Sigmoid colon (tissue), 4 donors: ENCODE measurements around the gene DARS1.

Experiments used
- CTCF ChIP-seq, 4 experiments: fragments of 450-650 bp in 3 of 4; fragments of 200-600 bp in 1 of 4; IDR thresholded peaks; one replicate each; pipeline ENCODE4 v1.5.1; 2016 to 2019; ENCODE audit warnings: antibody characterized with exemption in 4 of 4, mild to moderate bottlenecking in 3 of 4, moderate library complexity in 2 of 4
- EP300 ChIP-seq, 4 donors: sonication (generic); formaldehyde crosslinking; IDR thresholded peaks; one replicate each; pipeline ENCODE4 v1.6.1; 2017; ENCODE audit warnings: antibody characterized with exemption in 4 of 4
- POLR2A ChIP-seq, 2 donors: fragments of 450-650 bp; IDR thresholded peaks; one replicate each; pipeline ENCODE4 v1.6.1; 2016; ENCODE audit warnings: antibody characterized with exemption in 2 of 2, mild to moderate bottlenecking in 2 of 2, moderate library complexity in 2 of 2
- POLR2AphosphoS5 ChIP-seq, 4 donors: sonication (generic); formaldehyde crosslinking; IDR thresholded peaks; one replicate each; pipeline ENCODE4 v1.6.1; 2017; ENCODE audit warnings: antibody characterized with exemption in 4 of 4

GRCh38 chr2:135935914-135936313, 49.5 kb downstream of the DARS1 start:
- TF ChIP-seq CTCF (IDR thresholded peaks at IDR 0.05), result no peak
- TF ChIP-seq POLR2AphosphoS5 (IDR thresholded peaks at IDR 0.05), result no peak
- TF ChIP-seq POLR2A (IDR thresholded peaks at IDR 0.05), result no peak
- TF ChIP-seq EP300 (IDR thresholded peaks at IDR 0.05), result no peak
